Liver (tissue), 2 donors: ENCODE results near the gene USHBP1.

ENCODE experiments used
- CTCF ChIP-seq: fragments of 150-350 bp; IDR thresholded peaks from 2 replicates; pipeline ENCODE4 v1.5.1; 2017; ENCODE audit warnings: improper control_type of control experiment, low read depth, low read length; ENCODE audit not compliant: missing input control
- FOXA1 ChIP-seq: IDR thresholded peaks from 2 replicates; pipeline ENCODE4 v1.6.1; 2016; ENCODE audit warnings: antibody characterized with exemption
- REST ChIP-seq: IDR thresholded peaks from 2 replicates; pipeline ENCODE4 v1.6.1; 2016; ENCODE audit warnings: antibody characterized with exemption, mild to moderate bottlenecking
- donor health status: healthy.

- TF ChIP-seq CTCF (no peak), REST (no peak), FOXA1 (no peak)
Measured at GRCh38 chr19:17211547-17212446, 52.7 kb downstream of the USHBP1 start.
